Measurements from ENCODE around the gene MROH9.

DNA sequence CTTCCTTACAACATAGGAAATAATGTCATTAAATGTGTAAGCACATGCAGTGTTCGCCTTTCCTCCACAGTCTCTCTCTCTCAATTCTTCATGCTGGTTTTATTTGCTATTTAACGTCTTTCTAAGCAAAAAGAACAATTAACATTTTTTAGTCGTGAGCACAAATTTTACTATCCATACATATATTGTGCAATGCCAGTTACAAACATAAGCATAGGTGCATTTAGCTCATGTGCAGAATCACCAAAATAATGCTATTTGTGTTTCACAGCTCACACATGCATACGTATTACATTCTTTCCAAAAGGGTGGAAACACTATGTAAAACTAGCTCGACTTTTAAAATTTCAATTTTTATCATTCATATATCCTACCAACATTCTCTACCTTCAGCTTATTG lies 52.1 kb downstream of the MROH9 start:
- TF ChIP-seq, protein P1, sequence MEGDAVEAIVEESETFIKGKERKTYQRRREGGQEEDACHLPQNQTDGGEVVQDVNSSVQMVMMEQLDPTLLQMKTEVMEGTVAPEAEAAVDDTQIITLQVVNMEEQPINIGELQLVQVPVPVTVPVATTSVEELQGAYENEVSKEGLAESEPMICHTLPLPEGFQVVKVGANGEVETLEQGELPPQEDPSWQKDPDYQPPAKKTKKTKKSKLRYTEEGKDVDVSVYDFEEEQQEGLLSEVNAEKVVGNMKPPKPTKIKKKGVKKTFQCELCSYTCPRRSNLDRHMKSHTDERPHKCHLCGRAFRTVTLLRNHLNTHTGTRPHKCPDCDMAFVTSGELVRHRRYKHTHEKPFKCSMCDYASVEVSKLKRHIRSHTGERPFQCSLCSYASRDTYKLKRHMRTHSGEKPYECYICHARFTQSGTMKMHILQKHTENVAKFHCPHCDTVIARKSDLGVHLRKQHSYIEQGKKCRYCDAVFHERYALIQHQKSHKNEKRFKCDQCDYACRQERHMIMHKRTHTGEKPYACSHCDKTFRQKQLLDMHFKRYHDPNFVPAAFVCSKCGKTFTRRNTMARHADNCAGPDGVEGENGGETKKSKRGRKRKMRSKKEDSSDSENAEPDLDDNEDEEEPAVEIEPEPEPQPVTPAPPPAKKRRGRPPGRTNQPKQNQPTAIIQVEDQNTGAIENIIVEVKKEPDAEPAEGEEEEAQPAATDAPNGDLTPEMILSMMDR (IDR thresholded peaks at IDR 0.05): no peak
- no peak for TF ChIP-seq POLR2A (IDR thresholded peaks at IDR 0.05)

Measured in gastroesophageal sphincter (tissue), 3 donors.